Measurements from ENCODE around the gene PLD5.

DNA sequence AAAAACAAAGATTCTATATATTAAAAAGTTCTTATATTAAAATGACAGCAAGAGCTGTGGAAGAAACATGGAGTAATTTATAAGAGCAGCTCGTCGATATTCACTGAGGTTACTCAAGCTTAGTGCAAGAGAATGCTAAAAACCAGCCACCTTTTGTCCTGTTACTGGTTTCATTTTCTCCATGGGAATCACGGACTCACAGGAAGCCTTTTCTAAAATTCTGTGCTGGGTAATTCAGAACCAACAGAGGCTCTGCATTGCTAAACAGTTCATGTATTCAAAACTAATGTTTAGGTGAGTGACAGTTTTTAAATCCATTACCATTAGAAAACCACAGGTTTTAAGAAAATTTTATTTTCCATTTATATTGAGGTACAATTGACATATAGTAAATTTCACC lies 377.8 kb downstream of the PLD5 start:
- TF ChIP-seq, protein P1, sequence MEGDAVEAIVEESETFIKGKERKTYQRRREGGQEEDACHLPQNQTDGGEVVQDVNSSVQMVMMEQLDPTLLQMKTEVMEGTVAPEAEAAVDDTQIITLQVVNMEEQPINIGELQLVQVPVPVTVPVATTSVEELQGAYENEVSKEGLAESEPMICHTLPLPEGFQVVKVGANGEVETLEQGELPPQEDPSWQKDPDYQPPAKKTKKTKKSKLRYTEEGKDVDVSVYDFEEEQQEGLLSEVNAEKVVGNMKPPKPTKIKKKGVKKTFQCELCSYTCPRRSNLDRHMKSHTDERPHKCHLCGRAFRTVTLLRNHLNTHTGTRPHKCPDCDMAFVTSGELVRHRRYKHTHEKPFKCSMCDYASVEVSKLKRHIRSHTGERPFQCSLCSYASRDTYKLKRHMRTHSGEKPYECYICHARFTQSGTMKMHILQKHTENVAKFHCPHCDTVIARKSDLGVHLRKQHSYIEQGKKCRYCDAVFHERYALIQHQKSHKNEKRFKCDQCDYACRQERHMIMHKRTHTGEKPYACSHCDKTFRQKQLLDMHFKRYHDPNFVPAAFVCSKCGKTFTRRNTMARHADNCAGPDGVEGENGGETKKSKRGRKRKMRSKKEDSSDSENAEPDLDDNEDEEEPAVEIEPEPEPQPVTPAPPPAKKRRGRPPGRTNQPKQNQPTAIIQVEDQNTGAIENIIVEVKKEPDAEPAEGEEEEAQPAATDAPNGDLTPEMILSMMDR (IDR thresholded peaks at IDR 0.05; ENCODE audit: low read depth, low read length, missing input control), result no peak
- TF ChIP-seq JUND (IDR thresholded peaks at IDR 0.05), result no peak
- TF ChIP-seq, protein P2, sequence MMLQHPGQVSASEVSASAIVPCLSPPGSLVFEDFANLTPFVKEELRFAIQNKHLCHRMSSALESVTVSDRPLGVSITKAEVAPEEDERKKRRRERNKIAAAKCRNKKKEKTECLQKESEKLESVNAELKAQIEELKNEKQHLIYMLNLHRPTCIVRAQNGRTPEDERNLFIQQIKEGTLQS (IDR thresholded peaks at IDR 0.05), result no peak
- no peak for TF ChIP-seq RXRA (IDR thresholded peaks at IDR 0.05)
- TF ChIP-seq, protein P3, sequence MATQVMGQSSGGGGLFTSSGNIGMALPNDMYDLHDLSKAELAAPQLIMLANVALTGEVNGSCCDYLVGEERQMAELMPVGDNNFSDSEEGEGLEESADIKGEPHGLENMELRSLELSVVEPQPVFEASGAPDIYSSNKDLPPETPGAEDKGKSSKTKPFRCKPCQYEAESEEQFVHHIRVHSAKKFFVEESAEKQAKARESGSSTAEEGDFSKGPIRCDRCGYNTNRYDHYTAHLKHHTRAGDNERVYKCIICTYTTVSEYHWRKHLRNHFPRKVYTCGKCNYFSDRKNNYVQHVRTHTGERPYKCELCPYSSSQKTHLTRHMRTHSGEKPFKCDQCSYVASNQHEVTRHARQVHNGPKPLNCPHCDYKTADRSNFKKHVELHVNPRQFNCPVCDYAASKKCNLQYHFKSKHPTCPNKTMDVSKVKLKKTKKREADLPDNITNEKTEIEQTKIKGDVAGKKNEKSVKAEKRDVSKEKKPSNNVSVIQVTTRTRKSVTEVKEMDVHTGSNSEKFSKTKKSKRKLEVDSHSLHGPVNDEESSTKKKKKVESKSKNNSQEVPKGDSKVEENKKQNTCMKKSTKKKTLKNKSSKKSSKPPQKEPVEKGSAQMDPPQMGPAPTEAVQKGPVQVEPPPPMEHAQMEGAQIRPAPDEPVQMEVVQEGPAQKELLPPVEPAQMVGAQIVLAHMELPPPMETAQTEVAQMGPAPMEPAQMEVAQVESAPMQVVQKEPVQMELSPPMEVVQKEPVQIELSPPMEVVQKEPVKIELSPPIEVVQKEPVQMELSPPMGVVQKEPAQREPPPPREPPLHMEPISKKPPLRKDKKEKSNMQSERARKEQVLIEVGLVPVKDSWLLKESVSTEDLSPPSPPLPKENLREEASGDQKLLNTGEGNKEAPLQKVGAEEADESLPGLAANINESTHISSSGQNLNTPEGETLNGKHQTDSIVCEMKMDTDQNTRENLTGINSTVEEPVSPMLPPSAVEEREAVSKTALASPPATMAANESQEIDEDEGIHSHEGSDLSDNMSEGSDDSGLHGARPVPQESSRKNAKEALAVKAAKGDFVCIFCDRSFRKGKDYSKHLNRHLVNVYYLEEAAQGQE (IDR thresholded peaks at IDR 0.05), result no peak
- no peak for TF ChIP-seq RAD21 (IDR thresholded peaks at IDR 0.05)
- TF ChIP-seq YY1 (IDR thresholded peaks at IDR 0.05), result no peak
- no peak for TF ChIP-seq GABPA (IDR thresholded peaks at IDR 0.05 in 1 of 2, conservative IDR thresholded peaks at IDR 0.05 in 1 of 2)
- no peak for TF ChIP-seq SP1 (IDR thresholded peaks at IDR 0.05)
- TF ChIP-seq, protein P4, sequence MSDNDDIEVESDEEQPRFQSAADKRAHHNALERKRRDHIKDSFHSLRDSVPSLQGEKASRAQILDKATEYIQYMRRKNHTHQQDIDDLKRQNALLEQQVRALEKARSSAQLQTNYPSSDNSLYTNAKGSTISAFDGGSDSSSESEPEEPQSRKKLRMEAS (IDR thresholded peaks at IDR 0.05), result no peak
- TF ChIP-seq EGR1 (IDR thresholded peaks at IDR 0.05; ENCODE audit: low read depth in 2 of 2), result no peak
- no peak for TF ChIP-seq HNF4A (conservative IDR thresholded peaks at IDR 0.05)

All from liver (tissue), 3 donors.